Esophagus muscularis mucosa (tissue), 2 donors: ENCODE results near the gene EEA1.

Source experiments
- POLR2A ChIP-seq: fragments of 450-650 bp; IDR thresholded peaks from one replicate; pipeline ENCODE4 v1.6.1; 2017; ENCODE audit warnings: antibody characterized with exemption, moderate library complexity, mild to moderate bottlenecking, low read depth
- POLR2AphosphoS5 ChIP-seq, 2 donors: sonication (generic); formaldehyde crosslinking; IDR thresholded peaks; one replicate each; pipeline ENCODE4 v1.6.1; 2017; ENCODE audit warnings: antibody characterized with exemption in 2 of 2

- TF ChIP-seq POLR2AphosphoS5 (IDR thresholded peaks at IDR 0.05) (no peak), POLR2A (no peak)
These were observed 83.8 kb downstream of the EEA1 start for GRCh38 chr12:92845329-92845728.
